C4-2B (cell line): Measurements from ENCODE around the gene CIT.

Experiments
- ZFX ChIP-seq: fragments of 450-650 bp; IDR thresholded peaks from 2 replicates; pipeline ENCODE4 v1.6.1; 2017
- TF ChIP-seq, protein P1 (sequence below): fragments of 450-650 bp; conservative IDR thresholded peaks from 2 replicates; pipeline ENCODE4 v1.5.1; 2017; ENCODE audit warnings: mild to moderate bottlenecking

GRCh38 chr12:119902084-119902509 is 25.0 kb upstream of the CIT start:
- TF ChIP-seq, protein P1, sequence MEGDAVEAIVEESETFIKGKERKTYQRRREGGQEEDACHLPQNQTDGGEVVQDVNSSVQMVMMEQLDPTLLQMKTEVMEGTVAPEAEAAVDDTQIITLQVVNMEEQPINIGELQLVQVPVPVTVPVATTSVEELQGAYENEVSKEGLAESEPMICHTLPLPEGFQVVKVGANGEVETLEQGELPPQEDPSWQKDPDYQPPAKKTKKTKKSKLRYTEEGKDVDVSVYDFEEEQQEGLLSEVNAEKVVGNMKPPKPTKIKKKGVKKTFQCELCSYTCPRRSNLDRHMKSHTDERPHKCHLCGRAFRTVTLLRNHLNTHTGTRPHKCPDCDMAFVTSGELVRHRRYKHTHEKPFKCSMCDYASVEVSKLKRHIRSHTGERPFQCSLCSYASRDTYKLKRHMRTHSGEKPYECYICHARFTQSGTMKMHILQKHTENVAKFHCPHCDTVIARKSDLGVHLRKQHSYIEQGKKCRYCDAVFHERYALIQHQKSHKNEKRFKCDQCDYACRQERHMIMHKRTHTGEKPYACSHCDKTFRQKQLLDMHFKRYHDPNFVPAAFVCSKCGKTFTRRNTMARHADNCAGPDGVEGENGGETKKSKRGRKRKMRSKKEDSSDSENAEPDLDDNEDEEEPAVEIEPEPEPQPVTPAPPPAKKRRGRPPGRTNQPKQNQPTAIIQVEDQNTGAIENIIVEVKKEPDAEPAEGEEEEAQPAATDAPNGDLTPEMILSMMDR = peak; percentile 91
- no peak for TF ChIP-seq ZFX
